Umbilical cord (tissue), 2 donors: ENCODE measurements around the gene MBD1. TPM values are rescaled to one million over a fixed set of nuclear protein-coding genes. Genes with fewer than 3 reads are reported as not detected.
A peak's percentile ranks its signal among the peaks of the same experiment; 100 is the strongest.
"Not testable (repeated sequence)": the region's sequence is repeated elsewhere in the genome, so short reads cannot be mapped to it uniquely, and the experiment has no call there.

ENCODE experiments used
- DNase-seq: peaks from one replicate; pipeline ENCODE4 v3.0.0-alpha.2; 2015; ENCODE audit warnings: low spot score
- total RNA-seq: library from RNA; depleted of rRNA; stranded (reverse); fragments of >200 nt; gene quantifications from one replicate; pipeline ENCODE4 v1.2.3, GENCODE V29; 2014; ENCODE audit warnings: low replicate concordance; ENCODE audit not compliant: insufficient read depth

The MBD1 gene
- total RNA-seq, 1 donor from 2014 or later = 34.9 TPM

GRCh38 chr18:50274941-50275340, 6.4 kb downstream of the MBD1 start:
- no peak for DNase-seq

- no peak for DNase-seq
Measured at GRCh38 chr18:50274044-50274442, 7.3 kb downstream of the MBD1 start.

GRCh38 chr18:50273203-50274043, 7.9 kb downstream of the MBD1 start:
- DNase-seq = no peak

GRCh38 chr18:50272568-50272967, 8.8 kb downstream of the MBD1 start:
- DNase-seq = no peak

- DNase-seq = peak; percentile 81
Measured at GRCh38 chr18:50268022-50268747, 13.1 kb downstream of the MBD1 start.

GRCh38 chr18:50266248-50266704, 15.0 kb downstream of the MBD1 start, which contains the start of gene CFAP53:
Gene CFAP53, minus strand, starts transcription at chr18:50266495. Its CDS starts 91 bp downstream, at chr18:50266404.
- DNase-seq = peak; percentile 96

- no peak for DNase-seq
Measured at GRCh38 chr18:50262977-50263376, 18.3 kb downstream of the MBD1 start.

GRCh38 chr18:50250935-50251334, 30.4 kb downstream of the MBD1 start:
- no peak for DNase-seq

- no peak for DNase-seq
Measured at GRCh38 chr18:50249576-50249975, 31.7 kb downstream of the MBD1 start.

GRCh38 chr18:50247561-50247960, 33.8 kb downstream of the MBD1 start:
- DNase-seq = no peak

- DNase-seq = not testable (repeated sequence)
Measured at GRCh38 chr18:50241768-50242167, 39.6 kb downstream of the MBD1 start.

GRCh38 chr18:50240080-50240563, 41.2 kb downstream of the MBD1 start:
- DNase-seq = no peak

- DNase-seq = no peak
Measured at GRCh38 chr18:50232419-50232818, 48.9 kb downstream of the MBD1 start.

- no peak for DNase-seq
Measured at GRCh38 chr18:50231621-50232020, 49.7 kb downstream of the MBD1 start.

GRCh38 chr18:50220249-50220648, 61.1 kb downstream of the MBD1 start:
- DNase-seq = not testable (repeated sequence)

Other genes starting within 250 kb of the MBD1 start
- gene MYO5B, start 86.4 kb downstream of the MBD1 start, total RNA-seq = 7.0 TPM
- 0.96 TPM for gene CFAP53, start 15.0 kb downstream of the MBD1 start, total RNA-seq
- gene CXXC1, start 6.2 kb upstream of the MBD1 start, total RNA-seq = 19.0 TPM
- gene SKA1, start 93.5 kb upstream of the MBD1 start, total RNA-seq = 2.9 TPM